HG02588 (cell line): ENCODE data around the gene CARMIL1.

ENCODE experiments used
- ATAC-seq: cut with Tn5 transposase; IDR thresholded peaks from one replicate; pipeline ENCODE4 v1.9.1; 2021; ENCODE audit warnings: mild to moderate bottlenecking, moderate library complexity; ENCODE audit not compliant: unreplicated experiment

CARMIL1 gene

GRCh38 chr6:25497383-25498040 lies 218.3 kb downstream of the CARMIL1 start:
- ATAC-seq = no peak

DNA sequence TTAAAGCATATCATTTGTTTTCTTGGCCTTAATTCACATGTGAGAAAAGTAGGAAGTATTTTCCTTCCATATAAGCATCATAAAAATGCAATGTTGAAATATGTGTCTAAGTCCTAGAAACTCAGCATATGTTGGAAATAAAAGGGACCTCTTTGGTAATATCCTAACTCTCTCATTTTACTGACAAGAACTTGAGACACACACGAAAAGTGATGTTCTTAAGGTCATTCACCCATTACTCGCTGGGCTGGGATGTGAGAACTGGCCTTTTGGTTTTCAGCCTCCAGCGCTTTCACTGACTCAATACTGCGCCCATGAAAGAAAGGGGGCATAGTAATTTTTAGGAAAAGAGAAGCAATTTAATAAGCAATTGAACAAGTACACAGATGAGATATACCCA lies 219.3 kb downstream of the CARMIL1 start:
- no peak for ATAC-seq

- no peak for ATAC-seq
Measured at GRCh38 chr6:25499615-25500235, 220.6 kb downstream of the CARMIL1 start.

- ATAC-seq = no peak
Measured at GRCh38 chr6:25503686-25504085, 224.5 kb downstream of the CARMIL1 start.

DNA sequence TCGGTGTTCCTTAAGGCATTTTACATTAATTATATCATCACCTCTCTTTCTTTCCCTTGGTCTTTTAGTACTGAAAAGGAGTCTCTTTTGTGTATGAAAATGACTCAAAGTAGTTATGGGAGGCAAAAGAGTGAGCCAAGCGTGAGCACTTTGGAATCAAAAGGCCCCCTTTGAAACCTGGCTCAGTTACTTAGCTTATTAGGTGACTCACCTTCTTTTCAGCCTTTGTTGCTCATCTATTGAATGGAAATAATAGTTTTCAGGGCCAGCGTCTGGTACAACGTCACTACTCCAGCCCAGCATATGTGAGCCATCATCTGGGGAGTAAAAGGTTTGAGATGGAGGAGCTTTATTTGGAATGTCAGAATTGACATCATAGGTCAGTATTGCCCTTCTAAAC lies 225.5 kb downstream of the CARMIL1 start:
- ATAC-seq = no peak

DNA sequence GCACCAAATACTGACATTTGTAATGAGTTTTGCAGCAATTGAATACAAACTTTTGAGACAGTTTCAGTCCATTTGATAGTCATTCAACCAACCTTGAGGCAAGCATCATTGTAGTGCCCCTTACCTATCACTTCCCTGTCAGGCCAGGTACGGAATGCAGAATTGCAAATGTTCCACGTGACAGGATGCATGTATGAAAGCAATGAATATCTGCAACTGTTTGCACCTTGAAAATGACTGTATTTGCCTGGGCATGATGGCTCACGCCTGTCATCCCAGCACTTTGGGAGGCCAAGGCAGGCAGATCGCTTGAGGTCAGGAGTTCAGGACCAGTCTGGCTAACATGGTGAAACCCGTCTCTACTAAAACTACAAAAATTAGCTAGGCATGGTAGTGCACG lies 226.8 kb downstream of the CARMIL1 start:
- no peak for ATAC-seq

GRCh38 chr6:25508051-25508450 lies 228.9 kb downstream of the CARMIL1 start:
- ATAC-seq = no peak

- ATAC-seq = no peak
Measured at GRCh38 chr6:25511376-25511775, 232.2 kb downstream of the CARMIL1 start.

GRCh38 chr6:25512560-25512959 lies 233.4 kb downstream of the CARMIL1 start:
- ATAC-seq = no peak

DNA sequence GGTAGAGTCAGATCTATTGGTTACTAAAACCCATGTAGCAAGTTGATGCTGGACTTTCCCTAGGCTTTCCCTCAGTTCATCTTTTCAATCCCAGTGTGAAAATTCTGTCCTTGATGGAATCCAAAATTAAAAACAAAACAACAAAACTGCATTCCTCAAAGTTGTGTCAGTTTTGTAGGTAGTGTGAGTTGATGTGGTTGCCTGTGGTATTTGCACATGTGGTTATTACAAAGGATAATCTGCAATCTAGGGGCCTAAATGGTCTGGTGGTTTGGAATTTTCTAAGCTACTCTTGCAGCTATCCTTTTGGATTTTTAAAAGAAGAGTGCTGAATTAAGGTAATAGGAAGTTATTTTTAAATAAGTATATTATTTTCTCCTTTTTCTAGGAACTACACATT lies 240.7 kb downstream of the CARMIL1 start:
- no peak for ATAC-seq

- ATAC-seq = no peak
Measured at GRCh38 chr6:25524542-25524941, 245.4 kb downstream of the CARMIL1 start.

DNA sequence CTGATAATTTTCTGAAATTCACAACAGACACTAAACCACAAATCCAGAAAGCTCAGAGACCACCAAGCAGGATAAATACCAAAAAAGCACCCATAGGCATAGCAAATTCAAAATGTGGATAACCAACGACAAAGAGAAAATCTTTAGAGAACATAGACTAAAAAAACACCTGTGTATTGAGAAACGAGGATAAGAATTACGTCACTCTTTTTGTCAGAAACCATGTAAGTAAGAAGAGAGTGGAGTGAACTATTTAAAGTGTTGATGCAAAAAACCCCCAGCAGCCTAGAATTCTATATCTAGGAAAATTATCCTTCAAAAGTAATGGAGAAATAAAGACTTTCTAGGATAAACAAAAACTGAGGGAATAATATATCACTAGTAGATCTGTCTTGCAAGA lies 245.9 kb downstream of the CARMIL1 start:
- no peak for ATAC-seq

DNA sequence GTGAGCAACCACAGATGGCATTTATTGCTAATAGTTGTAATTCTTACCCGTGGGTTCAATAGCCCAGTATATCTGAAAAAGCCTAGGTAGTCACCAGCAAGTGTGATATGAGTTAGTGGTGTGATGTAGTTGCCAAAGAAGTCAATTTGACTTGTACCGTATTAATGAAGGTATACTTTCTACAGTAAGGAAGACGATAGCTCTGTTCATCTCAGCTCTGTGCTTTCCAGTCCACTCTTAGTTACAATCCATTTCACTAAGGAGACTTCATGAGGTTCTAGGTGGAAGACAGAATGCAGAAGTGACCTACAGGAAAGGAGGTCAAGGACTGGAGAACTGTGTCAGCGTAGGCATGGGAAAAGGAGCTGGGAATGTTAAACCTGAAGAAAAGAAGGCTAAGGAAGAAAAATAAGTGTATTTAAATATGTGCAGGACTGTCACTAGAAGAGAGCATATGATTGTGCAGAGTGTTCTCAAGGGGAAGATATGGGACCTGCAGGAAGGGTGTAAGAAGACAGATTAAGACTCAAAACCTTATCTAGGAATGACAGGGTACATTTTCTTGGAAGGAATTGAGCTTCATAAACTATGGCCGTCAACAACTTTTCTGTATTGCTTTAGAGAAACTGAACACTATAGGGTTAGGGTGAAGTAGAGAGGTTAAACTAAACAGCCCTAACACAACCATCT lies 255.9 kb downstream of the CARMIL1 start:
- no peak for ATAC-seq

DNA sequence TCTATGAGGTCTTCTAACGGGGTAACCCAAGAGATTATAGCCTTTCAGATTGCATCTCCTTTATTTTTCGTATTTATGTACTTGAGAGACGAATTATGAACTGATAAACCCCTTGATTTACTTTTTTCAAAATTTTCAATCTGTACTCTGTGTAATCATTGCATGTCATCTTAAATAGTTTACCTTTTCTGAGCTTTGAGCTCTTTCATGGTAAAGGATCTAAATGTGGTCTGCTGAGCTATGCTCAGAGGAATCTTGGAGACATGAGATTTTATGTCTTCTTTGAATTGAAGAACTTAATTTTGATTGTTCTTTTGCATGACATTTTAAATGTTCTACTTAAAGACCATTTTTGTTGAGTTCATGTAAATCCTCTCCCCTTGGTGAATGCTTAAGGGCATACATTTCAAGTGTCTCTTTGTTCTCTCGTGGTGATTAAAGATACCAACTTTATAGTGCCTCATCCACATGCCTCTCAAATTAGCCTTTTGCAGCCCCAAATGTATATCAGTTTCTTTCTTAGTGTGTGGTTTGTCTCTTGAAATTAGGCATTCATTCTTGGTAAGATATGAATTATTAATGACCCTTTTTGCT lies 256.6 kb downstream of the CARMIL1 start:
- no peak for ATAC-seq

DNA sequence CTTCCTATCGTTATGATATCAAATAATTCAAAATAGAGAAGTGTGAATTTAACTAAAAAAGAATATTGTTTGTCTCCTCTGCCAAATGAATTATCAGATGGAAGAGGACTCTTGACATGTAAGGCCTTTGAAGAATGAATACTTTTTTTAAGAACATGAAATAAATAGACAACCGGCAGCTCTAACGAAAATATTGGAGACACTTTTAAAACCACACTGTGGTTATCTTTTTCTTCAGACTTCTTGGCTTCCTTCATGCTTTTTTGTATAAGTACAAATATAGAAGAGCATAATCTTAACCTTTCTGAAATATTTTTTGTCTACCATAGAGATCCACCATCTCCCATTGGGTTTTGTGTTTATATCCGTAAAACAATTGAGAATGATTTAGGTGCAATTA lies 257.6 kb downstream of the CARMIL1 start:
- ATAC-seq = no peak

GRCh38 chr6:25537349-25538018 lies 258.3 kb downstream of the CARMIL1 start:
- ATAC-seq = no peak

DNA sequence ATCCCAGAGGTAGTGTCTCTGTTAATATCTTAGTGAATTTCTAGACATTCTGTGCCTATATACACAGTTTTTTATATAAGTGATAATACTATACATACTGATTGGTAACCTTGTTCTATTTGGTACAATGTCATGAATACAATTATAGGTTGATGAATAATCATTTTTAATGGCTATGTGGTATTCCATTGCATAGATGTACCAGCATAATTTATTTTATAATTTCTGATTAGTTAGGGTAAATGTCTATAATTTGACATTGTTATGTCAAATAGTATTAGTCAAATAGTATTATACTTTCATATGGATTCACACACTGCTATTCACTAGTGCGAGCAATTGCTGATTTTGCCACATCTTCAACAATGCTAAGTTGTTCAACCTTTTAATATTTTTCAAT lies 262.1 kb downstream of the CARMIL1 start:
- no peak for ATAC-seq

GRCh38 chr6:25542984-25543910 lies 264.1 kb downstream of the CARMIL1 start:
- no peak for ATAC-seq

- no peak for ATAC-seq
Measured at GRCh38 chr6:25544833-25545232, 265.7 kb downstream of the CARMIL1 start.

GRCh38 chr6:25547797-25548196 lies 268.6 kb downstream of the CARMIL1 start:
- ATAC-seq = no peak
